GM10266 (cell line): ENCODE results near the gene PLP2.

Experiments
- DNase-seq: peaks from one replicate; pipeline ENCODE4 v3.0.0; 2012; ENCODE audit errors: extremely low spot score
- CTCF ChIP-seq: IDR thresholded peaks from 2 replicates; pipeline ENCODE4 v1.5.1; 2012; ENCODE audit warnings: mild to moderate bottlenecking, low read depth; ENCODE audit not compliant: control insufficient read depth, insufficient read depth; ENCODE audit errors: missing control alignments

The PLP2 gene

GRCh38 chrX:49205443-49205842 is 33.7 kb downstream of the PLP2 start:
- DNase-seq = no peak
- no peak for TF ChIP-seq CTCF

- TF ChIP-seq CTCF = no peak
- DNase-seq = no peak
These were observed 34.8 kb downstream of the PLP2 start for GRCh38 chrX:49206543-49206942.

GRCh38 chrX:49208399-49208798 is 36.7 kb downstream of the PLP2 start:
- DNase-seq = no peak
- TF ChIP-seq CTCF = no peak

GRCh38 chrX:49209434-49210251 is 37.9 kb downstream of the PLP2 start:
- no peak for DNase-seq
- no peak for TF ChIP-seq CTCF

GRCh38 chrX:49210406-49210805 is 38.7 kb downstream of the PLP2 start:
- DNase-seq = no peak
- TF ChIP-seq CTCF = no peak

GRCh38 chrX:49211074-49211473 is 39.4 kb downstream of the PLP2 start:
- DNase-seq = no peak
- TF ChIP-seq CTCF = no peak

- DNase-seq = no peak
These were observed 40.5 kb downstream of the PLP2 start for GRCh38 chrX:49212209-49212608.

More at GRCh38 chrX:49212209-49212608, 40.5 kb downstream of the PLP2 start:
- no peak for TF ChIP-seq CTCF
